ENCODE data around the gene CASQ1.
A peak's percentile ranks its signal among the peaks of the same experiment; 100 is the strongest.

CASQ1 gene

DNA sequence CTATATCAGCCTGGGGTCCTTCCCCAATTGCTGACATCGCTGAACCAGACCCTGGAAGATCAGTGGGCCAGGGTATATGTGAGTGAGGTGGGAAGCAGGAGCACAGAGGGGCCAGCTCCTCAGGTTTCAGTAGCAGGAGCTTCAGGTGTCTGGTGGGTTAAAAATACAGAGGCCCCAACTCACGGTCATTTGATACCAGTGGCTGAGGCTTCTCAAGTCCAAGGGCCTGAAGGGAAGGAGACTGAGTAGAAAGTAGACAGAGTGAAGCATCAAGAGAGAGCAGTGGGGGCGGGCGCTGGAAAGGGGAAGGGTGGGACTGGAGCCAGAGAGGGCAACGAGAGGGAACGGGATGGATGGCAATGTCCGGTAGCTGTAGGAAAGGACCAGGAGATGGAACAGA, 2.0 kb upstream of the CASQ1 start:
- TF ChIP-seq, protein P1, sequence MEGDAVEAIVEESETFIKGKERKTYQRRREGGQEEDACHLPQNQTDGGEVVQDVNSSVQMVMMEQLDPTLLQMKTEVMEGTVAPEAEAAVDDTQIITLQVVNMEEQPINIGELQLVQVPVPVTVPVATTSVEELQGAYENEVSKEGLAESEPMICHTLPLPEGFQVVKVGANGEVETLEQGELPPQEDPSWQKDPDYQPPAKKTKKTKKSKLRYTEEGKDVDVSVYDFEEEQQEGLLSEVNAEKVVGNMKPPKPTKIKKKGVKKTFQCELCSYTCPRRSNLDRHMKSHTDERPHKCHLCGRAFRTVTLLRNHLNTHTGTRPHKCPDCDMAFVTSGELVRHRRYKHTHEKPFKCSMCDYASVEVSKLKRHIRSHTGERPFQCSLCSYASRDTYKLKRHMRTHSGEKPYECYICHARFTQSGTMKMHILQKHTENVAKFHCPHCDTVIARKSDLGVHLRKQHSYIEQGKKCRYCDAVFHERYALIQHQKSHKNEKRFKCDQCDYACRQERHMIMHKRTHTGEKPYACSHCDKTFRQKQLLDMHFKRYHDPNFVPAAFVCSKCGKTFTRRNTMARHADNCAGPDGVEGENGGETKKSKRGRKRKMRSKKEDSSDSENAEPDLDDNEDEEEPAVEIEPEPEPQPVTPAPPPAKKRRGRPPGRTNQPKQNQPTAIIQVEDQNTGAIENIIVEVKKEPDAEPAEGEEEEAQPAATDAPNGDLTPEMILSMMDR (conservative IDR thresholded peaks at IDR 0.05; ENCODE audit: low read depth, low read length), result no peak
- no peak for DNase-seq (ENCODE audit: low read depth)
- no peak overlapping the region for H3K4me3 ChIP-seq (ENCODE audit: low read depth, low read length)

GRCh38 chr1:160191756-160192155, 1.4 kb downstream of the CASQ1 start:
- no peak overlapping the region for H3K4me3 ChIP-seq (ENCODE audit: low read depth, low read length)
- TF ChIP-seq, protein P1 (conservative IDR thresholded peaks at IDR 0.05; ENCODE audit: low read depth, low read length), result no peak
- no peak for DNase-seq (ENCODE audit: low read depth)

DNA sequence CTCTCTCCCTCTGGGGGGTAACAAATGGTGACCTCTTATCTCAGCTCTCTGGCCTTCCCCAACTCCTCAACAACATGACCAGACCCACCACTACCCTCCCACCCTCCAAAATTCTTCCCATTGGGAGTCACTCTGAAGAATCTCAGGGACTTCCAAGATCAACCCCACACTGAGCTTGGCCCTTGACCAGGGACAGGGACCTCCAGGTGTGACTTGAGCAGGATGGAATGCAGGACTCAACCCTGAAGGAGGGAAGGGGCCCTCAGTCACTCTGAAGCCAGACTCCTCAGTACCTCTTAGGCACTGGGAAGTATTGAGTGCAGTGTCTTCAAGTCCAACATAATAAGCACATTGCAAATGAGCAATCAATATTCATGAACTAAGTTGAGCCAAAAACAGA, 1.9 kb downstream of the CASQ1 start:
- TF ChIP-seq, protein P1 (conservative IDR thresholded peaks at IDR 0.05; ENCODE audit: low read depth, low read length), result no peak
- no peak for DNase-seq (ENCODE audit: low read depth)
- H3K4me3 ChIP-seq (ENCODE audit: low read depth, low read length), result no peak overlapping the region

- DNase-seq (ENCODE audit: low read depth), result peak; percentile 91
- H3K4me3 ChIP-seq (ENCODE audit: low read depth, low read length), result no peak overlapping the region
- TF ChIP-seq, protein P1 (conservative IDR thresholded peaks at IDR 0.05; ENCODE audit: low read depth, low read length), result peak; percentile 93
These were observed 2.9 kb downstream of the CASQ1 start for GRCh38 chr1:160193091-160193819.

DNA sequence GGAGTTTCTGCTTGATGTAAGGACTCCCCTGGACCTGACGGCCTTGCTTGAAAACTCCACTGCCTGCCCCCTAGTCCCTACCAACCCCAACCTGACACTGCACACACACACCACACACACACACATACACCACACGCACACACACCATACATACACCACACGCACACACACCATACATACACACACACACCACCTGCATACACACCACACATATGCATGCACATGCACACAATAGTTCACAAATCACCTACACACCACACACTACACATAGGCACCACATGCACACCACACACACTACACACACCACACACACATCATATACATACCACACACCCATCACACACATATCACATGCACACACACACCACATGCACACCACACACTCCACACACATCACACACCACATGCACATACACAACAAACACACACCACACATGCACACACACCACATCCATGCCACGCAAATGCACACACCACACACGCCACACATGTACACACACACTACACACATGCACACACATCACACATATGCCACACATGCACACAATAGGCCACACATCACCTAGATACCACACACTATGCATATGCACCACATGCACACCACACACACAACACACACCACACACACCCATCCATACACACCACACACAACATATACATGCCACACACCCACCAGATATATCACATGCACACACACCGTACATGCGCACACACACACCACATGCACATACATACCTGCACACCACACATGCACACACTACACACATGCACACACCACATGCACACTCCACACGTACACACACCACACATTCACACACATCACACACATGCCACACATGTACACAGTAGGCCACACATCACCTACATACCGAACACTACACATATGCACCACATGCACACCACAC, 3.7 kb downstream of the CASQ1 start:
- TF ChIP-seq, protein P1 (conservative IDR thresholded peaks at IDR 0.05; ENCODE audit: low read depth, low read length), result no peak
- no peak for DNase-seq (ENCODE audit: low read depth)
- H3K4me3 ChIP-seq (ENCODE audit: low read depth, low read length), result no peak overlapping the region

- no peak overlapping the region for H3K4me3 ChIP-seq (ENCODE audit: low read depth, low read length)
- no peak for DNase-seq (ENCODE audit: low read depth)
- TF ChIP-seq, protein P1 (conservative IDR thresholded peaks at IDR 0.05; ENCODE audit: low read depth, low read length), result no peak
These were observed 4.3 kb downstream of the CASQ1 start for GRCh38 chr1:160194737-160195059.
